K562 (cell line): ENCODE data around the gene STX1A. TPM values are rescaled to one million over a fixed set of nuclear protein-coding genes. Genes with fewer than 3 reads are reported as not detected.

Experiments
- PKNOX1 ChIP-seq: fragments of 450-650 bp; IDR thresholded peaks from 2 replicates; pipeline ENCODE4 v1.6.1; 2016
- TAL1 ChIP-seq: fragments of 450-650 bp; IDR thresholded peaks from 2 replicates; pipeline ENCODE4 v1.6.1; 2016; ENCODE audit warnings: mild to moderate bottlenecking
- ZNF584 ChIP-seq: fragments of 200-800 bp; sonication (Bioruptor generic); IDR thresholded peaks from 2 replicates; pipeline ENCODE4 v1.6.1; 2016; ENCODE audit warnings: low read depth, mild to moderate bottlenecking, missing genetic modification characterization, missing compliant biosample characterization
- ZNF609 ChIP-seq: sonication (generic); formaldehyde crosslinking; IDR thresholded peaks from 2 replicates; pipeline ENCODE4 v1.8.1; 2023; ENCODE audit warnings: missing genetic modification reagents, mild to moderate bottlenecking, borderline replicate concordance
- polyA plus RNA-seq, 8 experiments: library from polyadenylated mRNA; depleted of rRNA in 4 of 8; stranded (reverse) in 5 of 8; unstranded in 3 of 8; fragments of >200 nt; fragmentation: Nextera tagmentation in 2 of 8; fragmentation: Illumina TruSeq in 1 of 8; extraction: Ambion mirVana in 2 of 8; extraction: Trizol in 1 of 8; gene quantifications; 2 replicates each; pipeline versions ENCODE4 v1.2.1 to v1.2.3, GENCODE V29; 2011 to 2014; ENCODE audit warnings: inconsistent platforms in 1 of 8, missing spikeins in 1 of 8
- total RNA-seq, 7 experiments: library from RNA; depleted of rRNA in 6 of 7; stranded (reverse); fragments of >200 nt in 6 of 7; fragmentation: Illumina TruSeq in 2 of 7; extraction: Trizol in 2 of 7; gene quantifications; 2 replicates each; pipeline versions ENCODE4 v1.2.1 to v1.2.3, GENCODE V29; 2011 to 2021; ENCODE audit warnings: low replicate concordance in 1 of 7

STX1A gene
- total and polyA plus RNA-seq, 9 of the 15 experiments (the other 6 are each of a cell fraction or from before 2014, with no cell fraction given): 0.04 to 15.1 (median 6.3) TPM

DNA sequence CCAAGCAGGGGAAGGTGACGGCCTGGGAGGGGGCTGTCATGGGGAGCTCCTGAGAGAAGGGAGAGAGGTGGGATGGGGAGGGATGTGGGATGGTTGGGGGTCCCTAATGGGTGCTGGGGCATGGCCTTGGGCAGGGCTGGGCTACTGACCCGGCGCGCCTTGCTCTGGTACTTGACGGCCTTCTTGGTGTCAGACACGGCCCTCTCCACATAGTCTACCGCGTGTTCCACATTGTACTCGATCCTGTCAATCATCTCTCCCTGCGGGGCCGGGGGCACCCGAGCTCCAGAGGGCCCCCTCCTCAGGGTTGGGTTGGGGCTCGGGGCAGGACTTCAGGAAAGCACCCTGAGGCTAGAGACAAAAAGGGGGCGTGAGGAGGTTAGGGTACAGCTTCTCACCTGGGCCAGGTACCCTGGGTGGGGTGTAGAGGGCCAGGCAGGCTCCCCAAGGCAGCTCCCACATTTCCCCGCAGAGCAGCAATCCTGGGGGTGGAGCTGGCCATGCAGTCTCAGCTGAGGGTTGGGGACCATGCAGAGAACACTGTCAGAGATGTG is 18.8 kb downstream of the STX1A start (continued):
- no peak for TF ChIP-seq ZNF584 (CRISPR knock-in tag)
- TF ChIP-seq PKNOX1: peak; percentile 62
- no peak for TF ChIP-seq ZNF609 (CRISPR knock-in tag)
- TF ChIP-seq TAL1: no peak
- TF ChIP-seq, all 486 proteins: peak for 5
